OCI-LY1 (cell line): ENCODE data around the gene CIRBP.

Experiments used
- H2AFZ ChIP-seq: fragments of 200-600 bp; sonication (generic), shearing (Covaris generic); 2 replicates; pipeline ENCODE4 v1.6.0; 2014; ENCODE audit warnings: antibody characterized with exemption, mild to moderate bottlenecking, low read length
- H3F3A ChIP-seq: fragments of 200-600 bp; sonication (generic), shearing (Covaris generic); 2 replicates; pipeline ENCODE4 v1.6.0; 2014; ENCODE audit warnings: mild to moderate bottlenecking, antibody characterized with exemption, low read length, moderate library complexity; ENCODE audit not compliant: insufficient read depth
- H3K27ac ChIP-seq: fragments of 200-600 bp; sonication (generic); 2 replicates; pipeline ENCODE4 v1.5.1; 2014; ENCODE audit warnings: low read length, mixed run types, mild to moderate bottlenecking, low read depth; ENCODE audit not compliant: poor library complexity, severe bottlenecking
- H3K27me3 ChIP-seq: fragments of 200-600 bp; sonication (generic); 2 replicates; pipeline ENCODE4 v1.6.0; 2014; ENCODE audit warnings: antibody characterized with exemption, mild to moderate bottlenecking, low read length, moderate library complexity; ENCODE audit not compliant: insufficient read depth
- H3K36me3 ChIP-seq: fragments of 200-600 bp; sonication (generic); 2 replicates; pipeline ENCODE4 v1.6.1; 2014; ENCODE audit warnings: mild to moderate bottlenecking, antibody characterized with exemption, low read length, moderate library complexity, mixed read lengths; ENCODE audit not compliant: insufficient read depth
- H3K4me1 ChIP-seq: fragments of 200-600 bp; sonication (generic); 2 replicates; pipeline ENCODE4 v1.5.1; 2014; ENCODE audit warnings: mild to moderate bottlenecking, low read length, moderate library complexity; ENCODE audit not compliant: insufficient read depth, severe bottlenecking
- H3K4me2 ChIP-seq: fragments of 200-600 bp; sonication (generic), shearing (Covaris generic); 2 replicates; pipeline ENCODE4 v1.6.1; 2014; ENCODE audit warnings: low read length
- H3K4me3 ChIP-seq: fragments of 200-600 bp; sonication (generic); 2 replicates; pipeline ENCODE4 v1.5.1; 2014; ENCODE audit warnings: low read length, low read depth, mild to moderate bottlenecking, mixed read lengths; ENCODE audit not compliant: poor library complexity, severe bottlenecking
- H3K79me2 ChIP-seq: fragments of 200-600 bp; shearing (Covaris generic); 2 replicates; pipeline ENCODE4 v1.6.1; 2016; ENCODE audit warnings: mixed run types, low read length, mixed read lengths; ENCODE audit not compliant: insufficient read depth
- H3K9ac ChIP-seq: fragments of 200-600 bp; sonication (generic), shearing (Covaris generic); 2 replicates; pipeline ENCODE4 v1.6.1; 2014; ENCODE audit warnings: mild to moderate bottlenecking, low read length, mixed read lengths
- H3K9me2 ChIP-seq: fragments of 200-600 bp; sonication (generic), shearing (Covaris generic); 2 replicates; pipeline ENCODE4 v1.6.1; 2014; ENCODE audit warnings: low read depth, mild to moderate bottlenecking, low read length, mixed read lengths
- H3K9me3 ChIP-seq: fragments of 200-600 bp; shearing (Covaris generic); 2 replicates; pipeline ENCODE4 v1.6.1; 2014; ENCODE audit warnings: low read length, mixed read lengths
- H4K20me1 ChIP-seq: fragments of 200-600 bp; sonication (generic), shearing (Covaris generic); 2 replicates; pipeline ENCODE4 v1.6.0; 2016; ENCODE audit warnings: mild to moderate bottlenecking, low read length; ENCODE audit not compliant: insufficient read depth
- CTCF ChIP-seq: fragments of 200-600 bp; sonication (generic), shearing (Covaris generic); IDR thresholded peaks from 2 replicates; pipeline ENCODE4 v1.5.1; 2017; ENCODE audit warnings: mild to moderate bottlenecking, antibody characterized with exemption, low read length, moderate library complexity, mixed read lengths
- EZH2 ChIP-seq: fragments of 200-600 bp; sonication (generic), shearing (Covaris generic); IDR thresholded peaks from 2 replicates; pipeline ENCODE4 v1.8.0; 2017; ENCODE audit warnings: borderline replicate concordance, mixed run types, mild to moderate bottlenecking, antibody characterized with exemption, low read length, moderate library complexity, mixed read lengths

Gene CIRBP

GRCh38 chr19:1296575-1297271 lies 27.6 kb downstream of the CIRBP start:
- no peak overlapping the region for H3K9ac ChIP-seq
- H4K20me1 ChIP-seq = no peaks in the 10 kb centered on the region
- no peak overlapping the region for H2AFZ ChIP-seq
- no peaks in the 10 kb centered on the region for H3K9me2 ChIP-seq
- no peak overlapping the region for H3K4me2 ChIP-seq
- H3K79me2 ChIP-seq = no peaks in the 10 kb centered on the region
- TF ChIP-seq CTCF (no peak), EZH2 (no peak)
- no peak overlapping the region for H3K27ac ChIP-seq
- H3K4me1 ChIP-seq = peaks cover 3% of the 10 kb centered on the region
- no peaks in the 10 kb centered on the region for H3K9me3 ChIP-seq
- H3K4me3 ChIP-seq = no peak overlapping the region
- no peaks in the 10 kb centered on the region for H3K27me3 ChIP-seq
- H3F3A ChIP-seq = no peaks in the 10 kb centered on the region
- H3K36me3 ChIP-seq = no peaks in the 10 kb centered on the region

- Histone ChIP-seq H3K9me2 (no peaks in the 10 kb centered on the region), H3K4me3 (no peak overlapping the region), H3K4me1 (no peaks in the 10 kb centered on the region), H4K20me1 (no peaks in the 10 kb centered on the region), H3K36me3 (no peaks in the 10 kb centered on the region), H2AFZ (no peak overlapping the region), H3K9me3 (no peaks in the 10 kb centered on the region), H3K4me2 (no peak overlapping the region), H3K27me3 (no peaks in the 10 kb centered on the region), H3K79me2 (no peaks in the 10 kb centered on the region), H3K27ac (no peak overlapping the region), H3F3A (no peaks in the 10 kb centered on the region), H3K9ac (no peak overlapping the region)
- TF ChIP-seq CTCF = no peak
- no peak for TF ChIP-seq EZH2
Measured at GRCh38 chr19:1298235-1298634, 29.1 kb downstream of the CIRBP start.

GRCh38 chr19:1299801-1300200 lies 30.7 kb downstream of the CIRBP start:
- Histone ChIP-seq H3K4me3 (no peak overlapping the region), H2AFZ (no peak overlapping the region), H3K27me3 (no peaks in the 10 kb centered on the region), H3K9me2 (no peaks in the 10 kb centered on the region), H3K79me2 (no peaks in the 10 kb centered on the region), H3K9ac (no peak overlapping the region), H3K9me3 (no peaks in the 10 kb centered on the region), H3K4me1 (no peaks in the 10 kb centered on the region), H3F3A (no peaks in the 10 kb centered on the region), H4K20me1 (no peaks in the 10 kb centered on the region), H3K4me2 (no peak overlapping the region), H3K27ac (no peak overlapping the region), H3K36me3 (no peaks in the 10 kb centered on the region)
- TF ChIP-seq CTCF (no peak), EZH2 (no peak)
